GM23248 (cell line): ENCODE results near the gene GPATCH2. TPM values are rescaled to one million over a fixed set of nuclear protein-coding genes. Genes with fewer than 3 reads are reported as not detected.

ENCODE experiments used
- DNase-seq: peaks from one replicate; pipeline ENCODE4 v3.0.0-alpha.2; 2015
- H2AFZ ChIP-seq: fragments of 200-600 bp; sonication (generic); 2 replicates; pipeline ENCODE4 v1.6.1; 2016; ENCODE audit warnings: antibody characterized with exemption
- H3F3A ChIP-seq: fragments of 200-600 bp; sonication (generic); 2 replicates; pipeline ENCODE4 v1.6.1; 2016; ENCODE audit warnings: mild to moderate bottlenecking, antibody characterized with exemption, mixed run types; ENCODE audit not compliant: insufficient read depth
- H3K27ac ChIP-seq: fragments of 200-600 bp; sonication (generic); 2 replicates; pipeline ENCODE4 v1.5.1; 2016; ENCODE audit warnings: mild to moderate bottlenecking
- H3K27me3 ChIP-seq: fragments of 200-600 bp; sonication (generic); replicated peaks from 2 replicates; pipeline ENCODE4 v1.6.1; 2016; ENCODE audit warnings: mild to moderate bottlenecking; ENCODE audit not compliant: insufficient read depth
- H3K36me3 ChIP-seq: fragments of 200-600 bp; sonication (generic); 2 replicates; pipeline ENCODE4 v1.6.1; 2016; ENCODE audit warnings: low read depth, mild to moderate bottlenecking
- H3K4me1 ChIP-seq: fragments of 200-600 bp; sonication (generic); 2 replicates; pipeline ENCODE4 v1.6.1; 2016; ENCODE audit warnings: mild to moderate bottlenecking; ENCODE audit not compliant: insufficient read depth
- H3K4me2 ChIP-seq: fragments of 200-600 bp; sonication (generic); one replicate; pipeline ENCODE4 v1.6.1; 2016; ENCODE audit warnings: mild to moderate bottlenecking; ENCODE audit not compliant: unreplicated experiment
- H3K4me3 ChIP-seq: fragments of 200-600 bp; sonication (generic); 2 replicates; pipeline ENCODE4 v1.5.1; 2016; ENCODE audit warnings: mild to moderate bottlenecking
- H3K79me2 ChIP-seq: fragments of 200-600 bp; sonication (generic); 2 replicates; pipeline ENCODE4 v1.6.1; 2016; ENCODE audit warnings: mild to moderate bottlenecking; ENCODE audit not compliant: insufficient read depth
- H3K9ac ChIP-seq: fragments of 200-600 bp; sonication (generic); 2 replicates; pipeline ENCODE4 v1.6.1; 2016; ENCODE audit warnings: mild to moderate bottlenecking
- H3K9me2 ChIP-seq: fragments of 200-600 bp; sonication (generic); 2 replicates; pipeline ENCODE4 v1.6.1; 2016; ENCODE audit warnings: mixed run types, mild to moderate bottlenecking, moderate library complexity; ENCODE audit not compliant: insufficient read depth
- H3K9me3 ChIP-seq: fragments of 200-600 bp; sonication (generic); one replicate; pipeline ENCODE4 v1.6.1; 2017; ENCODE audit warnings: low read depth
- H4K20me1 ChIP-seq: fragments of 200-600 bp; sonication (generic); 2 replicates; pipeline ENCODE4 v1.6.0; 2016; ENCODE audit not compliant: insufficient read depth
- EZH2 ChIP-seq: fragments of 200-600 bp; sonication (generic); IDR thresholded peaks from 2 replicates; pipeline ENCODE4 v1.6.1; 2018; ENCODE audit warnings: antibody characterized with exemption, mild to moderate bottlenecking; ENCODE audit not compliant: insufficient read depth, poor library complexity, severe bottlenecking
- EZH2phosphoT487 ChIP-seq: fragments of 200-600 bp; sonication (generic); IDR thresholded peaks from 2 replicates; pipeline ENCODE4 v1.6.1; 2018; ENCODE audit warnings: antibody characterized with exemption, moderate library complexity, mild to moderate bottlenecking, low read depth; ENCODE audit not compliant: insufficient read depth
- WGBS, 2 experiments: methylation state at CpG; one replicate each; pipeline ENCODE4 v1.1.6; 2015 to 2017; ENCODE audit warnings: low lambda C conversion rate in 2 of 2, low coverage in 1 of 2; ENCODE audit errors: missing lambda C conversion rate in 2 of 2; 5-methylcytosine and 5-hydroxymethylcytosine counted together
- in situ Hi-C: fragments of 300-500 bp; cut with MboI; formaldehyde crosslinking; loops from 2 replicates; pipeline ENCODE4 v1.15.0; 2020
- polyA plus RNA-seq: library from polyadenylated mRNA; unstranded; fragments of >200 nt; fragmentation: Nextera tagmentation; extraction: Ambion mirVana; gene quantifications from 2 replicates; pipeline ENCODE4 v1.2.1, GENCODE V29; 2016
- total RNA-seq: library from RNA; depleted of rRNA; stranded (reverse); fragments of >200 nt; shearing (Covaris generic); gene quantifications from 2 replicates; pipeline ENCODE4 v1.2.3, GENCODE V29; 2014

Gene GPATCH2
- total and polyA plus RNA-seq, 2 experiments from 2014 or later: 6.3 to 8.2 TPM

DNA sequence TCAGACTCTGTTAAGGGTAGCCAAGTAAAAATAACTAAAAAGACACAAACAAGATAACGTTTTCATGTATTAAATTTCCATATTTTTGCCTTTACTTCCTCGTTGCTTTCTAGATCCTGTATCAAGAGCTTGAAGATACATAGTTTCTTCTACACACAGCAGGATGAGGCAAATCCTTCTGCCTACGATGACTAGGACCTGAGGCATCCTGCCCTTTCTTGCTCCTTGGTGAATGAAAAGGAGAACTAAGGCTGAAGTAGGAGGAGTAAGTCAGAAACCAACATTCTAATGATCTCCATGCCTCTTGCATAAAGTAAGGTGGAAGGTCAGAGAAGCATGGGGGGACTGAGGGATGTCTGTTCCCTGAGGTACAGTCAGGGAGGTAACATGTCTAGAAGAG lies 102.6 kb downstream of the GPATCH2 start:
- Histone ChIP-seq H3F3A (peaks cover 46% of the 10 kb centered on the region), H3K79me2 (peaks cover 12% of the 10 kb centered on the region; the same call in 1 of the 2 replicates), H3K27ac (peak overlapping the region; percentile 42), H4K20me1 (no peaks in the 10 kb centered on the region), H3K9ac (no peak overlapping the region), H3K4me2 (peak overlapping the region; percentile 48), H2AFZ (no peak overlapping the region), H3K36me3 (no peaks in the 10 kb centered on the region), H3K4me1 (peaks cover 38% of the 10 kb centered on the region), H3K9me3 (no peaks in the 10 kb centered on the region), H3K9me2 (no peaks in the 10 kb centered on the region), H3K4me3 (peak overlapping the region; percentile 5; the same call in 1 of the 2 replicates), H3K27me3 (no peaks in the 10 kb centered on the region)
- peak; percentile 80 for DNase-seq
- no peak for TF ChIP-seq EZH2phosphoT487
- TF ChIP-seq EZH2: no peak
- 35 to 43% methylated on average over 3 of the region's 3 CpGs for WGBS, 2 experiments
- in situ Hi-C loops: no loop called here

GRCh38 chr1:217527151-217527550 lies 103.7 kb downstream of the GPATCH2 start:
- Histone ChIP-seq H3K27me3 (no peaks in the 10 kb centered on the region), H3K4me2 (no peak overlapping the region), H3K9me3 (no peaks in the 10 kb centered on the region), H4K20me1 (no peaks in the 10 kb centered on the region), H3K79me2 (peaks cover 12% of the 10 kb centered on the region; the same call in 1 of the 2 replicates), H2AFZ (no peak overlapping the region), H3F3A (peaks cover 46% of the 10 kb centered on the region), H3K36me3 (no peaks in the 10 kb centered on the region), H3K4me3 (no peak overlapping the region), H3K27ac (no peak overlapping the region), H3K4me1 (peaks cover 38% of the 10 kb centered on the region), H3K9me2 (no peaks in the 10 kb centered on the region), H3K9ac (no peak overlapping the region)
- in situ Hi-C loops: no loop called here
- no peak for DNase-seq
- 95 to 98% methylated on average over 2 of the region's 2 CpGs for WGBS, 2 experiments
- TF ChIP-seq EZH2phosphoT487 (no peak), EZH2 (no peak)

GRCh38 chr1:217526636-217527035 lies 104.3 kb downstream of the GPATCH2 start:
- Histone ChIP-seq H3K9ac (no peak overlapping the region), H3K9me2 (no peaks in the 10 kb centered on the region), H3K4me3 (no peak overlapping the region), H2AFZ (no peak overlapping the region), H3K4me2 (no peak overlapping the region), H4K20me1 (no peaks in the 10 kb centered on the region), H3K4me1 (peaks cover 38% of the 10 kb centered on the region), H3K36me3 (no peaks in the 10 kb centered on the region), H3K9me3 (no peaks in the 10 kb centered on the region), H3K27ac (no peak overlapping the region), H3F3A (peaks cover 46% of the 10 kb centered on the region), H3K79me2 (peaks cover 12% of the 10 kb centered on the region; the same call in 1 of the 2 replicates), H3K27me3 (no peaks in the 10 kb centered on the region)
- TF ChIP-seq EZH2 (no peak), EZH2phosphoT487 (no peak)
- DNase-seq: no peak
- in situ Hi-C loops: no loop called here
- WGBS, 2 experiments: 74 to 85% methylated on average over 1 of the region's 1 CpG

DNA sequence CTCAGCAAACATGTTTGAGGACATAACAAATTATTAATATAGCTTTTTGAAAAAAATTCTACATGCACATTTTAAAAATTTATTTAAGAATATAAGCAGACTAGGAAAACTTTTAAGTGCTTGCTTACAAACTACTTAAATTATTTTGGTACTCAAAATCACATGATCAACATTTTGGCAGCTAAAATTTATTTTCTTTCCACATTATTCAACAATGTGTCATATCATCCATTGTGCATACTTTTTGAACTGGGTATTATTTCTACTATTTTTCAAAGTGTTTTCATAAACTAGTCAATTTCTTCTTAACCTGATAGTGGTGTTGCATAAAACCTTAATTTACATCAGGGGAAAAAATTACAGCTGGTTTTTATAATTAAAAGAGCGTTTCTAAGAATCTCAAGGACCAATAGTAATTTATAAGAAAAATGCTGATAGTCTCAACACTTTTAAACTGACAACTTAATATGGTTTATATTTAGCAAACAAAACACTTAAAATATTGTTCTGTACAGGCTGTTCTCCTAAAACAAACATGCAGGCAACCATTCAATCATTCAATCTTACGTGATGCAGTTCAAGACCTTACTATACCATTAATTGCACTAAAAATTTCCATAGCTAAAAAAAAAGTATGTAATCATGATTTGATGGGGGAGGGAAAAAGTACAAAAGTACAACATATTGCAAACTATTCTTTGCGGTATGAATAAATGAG lies 105.0 kb downstream of the GPATCH2 start:
- Histone ChIP-seq H4K20me1 (no peaks in the 10 kb centered on the region), H3K9me2 (no peaks in the 10 kb centered on the region), H3K36me3 (no peaks in the 10 kb centered on the region), H3K9ac (no peak overlapping the region), H3K27me3 (no peaks in the 10 kb centered on the region), H3K27ac (no peak overlapping the region), H3K79me2 (peaks cover 8% of the 10 kb centered on the region; the same call in 1 of the 2 replicates), H3K4me3 (peak overlapping the region; percentile 3; the same call in 1 of the 2 replicates), H3K4me1 (peaks cover 38% of the 10 kb centered on the region), H3K9me3 (no peaks in the 10 kb centered on the region), H3K4me2 (peak overlapping the region; percentile 44), H2AFZ (no peak overlapping the region), H3F3A (peaks cover 46% of the 10 kb centered on the region)
- DNase-seq: peak; percentile 65
- in situ Hi-C loops: no loop called here
- WGBS, 2 experiments: 46 to 50% methylated on average over 3 of the region's 3 CpGs
- TF ChIP-seq EZH2phosphoT487 (no peak), EZH2 (no peak)
